Smooth muscle cell (in vitro differentiated cells): ENCODE data around the gene HDAC1. TPM values are rescaled to one million over a fixed set of nuclear protein-coding genes. Genes with fewer than 3 reads are reported as not detected.
A peak's percentile ranks its signal among the peaks of the same experiment; 100 is the strongest.

Experiments
- DNase-seq: peaks from one replicate; lab custom pipeline; 2025; ENCODE audit not compliant: unreplicated experiment; lab: John Stamatoyannopoulos, UW
- H2AFZ ChIP-seq: fragments of 200-600 bp; sonication (generic); 2 replicates; pipeline ENCODE4 v1.6.0; 2016; ENCODE audit warnings: antibody characterized with exemption, low read depth, mild to moderate bottlenecking
- H3F3A ChIP-seq: fragments of 200-600 bp; sonication (generic); 2 replicates; pipeline ENCODE4 v1.6.0; 2017; ENCODE audit warnings: antibody characterized with exemption, low read depth
- H3K27ac ChIP-seq: fragments of 200-600 bp; sonication (generic); 2 replicates; pipeline ENCODE4 v1.5.1; 2016; ENCODE audit warnings: low read depth, mild to moderate bottlenecking
- H3K27me3 ChIP-seq: fragments of 200-600 bp; sonication (generic); 2 replicates; pipeline ENCODE4 v1.6.1; 2016; ENCODE audit warnings: low read depth, mild to moderate bottlenecking
- H3K36me3 ChIP-seq: fragments of 200-600 bp; sonication (generic); 2 replicates; pipeline ENCODE4 v1.5.1; 2016; ENCODE audit warnings: low read depth
- H3K4me1 ChIP-seq: fragments of 200-600 bp; sonication (generic); 2 replicates; pipeline ENCODE4 v1.5.1; 2016; ENCODE audit warnings: low read depth
- H3K4me2 ChIP-seq: fragments of 200-600 bp; sonication (generic); 2 replicates; pipeline ENCODE4 v1.6.0; 2016; ENCODE audit warnings: mild to moderate bottlenecking
- H3K4me3 ChIP-seq: fragments of 200-600 bp; sonication (generic); 2 replicates; pipeline ENCODE4 v1.5.1; 2016; ENCODE audit warnings: mild to moderate bottlenecking
- H3K79me2 ChIP-seq: fragments of 200-600 bp; sonication (generic); 2 replicates; pipeline ENCODE4 v1.6.0; 2016; ENCODE audit warnings: low read depth, mild to moderate bottlenecking
- H3K9ac ChIP-seq: fragments of 200-600 bp; sonication (generic); 2 replicates; pipeline ENCODE4 v1.6.0; 2016; ENCODE audit warnings: low read depth
- H3K9me3 ChIP-seq: fragments of 200-600 bp; sonication (generic); replicated peaks from 2 replicates; pipeline ENCODE4 v1.5.1; 2016; ENCODE audit warnings: low read depth
- H4K20me1 ChIP-seq: fragments of 200-600 bp; sonication (generic); 2 replicates; pipeline ENCODE4 v1.6.0; 2016; ENCODE audit warnings: low read depth
- CTCF ChIP-seq: fragments of 200-600 bp; sonication (generic); IDR thresholded peaks from 2 replicates; pipeline ENCODE4 v1.5.1; 2017; ENCODE audit warnings: borderline replicate concordance, mild to moderate bottlenecking, antibody characterized with exemption; ENCODE audit not compliant: insufficient read depth, poor library complexity, severe bottlenecking
- WGBS: methylation state at CpG from one replicate; pipeline ENCODE4 v1.1.7; 2016; ENCODE audit warnings: low lambda C conversion rate; 5-methylcytosine and 5-hydroxymethylcytosine counted together
- polyA plus RNA-seq: library from polyadenylated mRNA; unstranded; fragments of >200 nt; fragmentation: Nextera tagmentation; extraction: Ambion mirVana; gene quantifications from 2 replicates; pipeline ENCODE4 v1.2.1, GENCODE V29; 2016
- total RNA-seq: library from RNA; depleted of rRNA; stranded (reverse); fragments of >200 nt; gene quantifications from 2 replicates; pipeline ENCODE4 v1.2.3, GENCODE V29; 2014

The HDAC1 gene
- total and polyA plus RNA-seq, 2 experiments from 2014 or later = 29.3 to 48.8 TPM

GRCh38 chr1:32338637-32339145, 46.8 kb downstream of the HDAC1 start:
- Histone ChIP-seq H3K4me2 (no peak overlapping the region), H3K27me3 (no peaks in the 10 kb centered on the region), H2AFZ (no peak overlapping the region), H3K27ac (peak overlapping the region; percentile 20), H4K20me1 (peaks cover 17% of the 10 kb centered on the region), H3K9ac (no peak overlapping the region), H3K36me3 (no peaks in the 10 kb centered on the region), H3K9me3 (no peaks in the 10 kb centered on the region), H3K4me3 (no peak overlapping the region), H3K79me2 (peaks cover 20% of the 10 kb centered on the region), H3F3A (peaks cover 9% of the 10 kb centered on the region), H3K4me1 (peaks cover 36% of the 10 kb centered on the region)
- WGBS = 65% methylated on average over 14 of the region's 14 CpGs
- DNase-seq = no peak
- TF ChIP-seq CTCF = no peak

- Histone ChIP-seq H3K27me3 (no peaks in the 10 kb centered on the region), H2AFZ (no peak overlapping the region), H3K4me2 (no peak overlapping the region), H4K20me1 (peaks cover 10% of the 10 kb centered on the region), H3K4me3 (no peak overlapping the region), H3K4me1 (peaks cover 28% of the 10 kb centered on the region), H3K9me3 (no peaks in the 10 kb centered on the region), H3K27ac (peak overlapping the region; percentile 20), H3K9ac (no peak overlapping the region), H3K36me3 (no peaks in the 10 kb centered on the region), H3F3A (peaks cover 4% of the 10 kb centered on the region), H3K79me2 (peaks cover 13% of the 10 kb centered on the region)
- DNase-seq = no peak
- 48% methylated on average over 5 of the region's 5 CpGs for WGBS
- TF ChIP-seq CTCF = no peak
Measured at GRCh38 chr1:32339363-32339978, 47.6 kb downstream of the HDAC1 start.

- H2AFZ ChIP-seq = no peak overlapping the region
- no peak overlapping the region for H3K4me3 ChIP-seq
- H3K4me2 ChIP-seq = no peak overlapping the region
- H3K27me3 ChIP-seq = no peaks in the 10 kb centered on the region
- H3K27ac ChIP-seq = no peak overlapping the region
- H3K36me3 ChIP-seq = no peaks in the 10 kb centered on the region
- 95% methylated on average over 11 of the region's 11 CpGs for WGBS
- H3K4me1 ChIP-seq = peaks cover 25% of the 10 kb centered on the region
- H3F3A ChIP-seq = peaks cover 4% of the 10 kb centered on the region
- H3K9ac ChIP-seq = no peak overlapping the region
- no peak for DNase-seq
- H3K79me2 ChIP-seq = no peaks in the 10 kb centered on the region
- no peaks in the 10 kb centered on the region for H4K20me1 ChIP-seq
- H3K9me3 ChIP-seq = no peaks in the 10 kb centered on the region
- TF ChIP-seq CTCF = no peak
Measured at GRCh38 chr1:32341186-32341757, 49.4 kb downstream of the HDAC1 start.
